ENCODE measurements around the gene HSPA12A. TPM values are rescaled to one million over a fixed set of nuclear protein-coding genes. Genes with fewer than 3 reads are reported as not detected.
"Not testable (repeated sequence)": the region's sequence is repeated elsewhere in the genome, so short reads cannot be mapped to it uniquely, and the experiment has no call there.

The HSPA12A gene
- total RNA-seq, 2 experiments from 2014 or later = 0.05 to 0.18 TPM

DNA sequence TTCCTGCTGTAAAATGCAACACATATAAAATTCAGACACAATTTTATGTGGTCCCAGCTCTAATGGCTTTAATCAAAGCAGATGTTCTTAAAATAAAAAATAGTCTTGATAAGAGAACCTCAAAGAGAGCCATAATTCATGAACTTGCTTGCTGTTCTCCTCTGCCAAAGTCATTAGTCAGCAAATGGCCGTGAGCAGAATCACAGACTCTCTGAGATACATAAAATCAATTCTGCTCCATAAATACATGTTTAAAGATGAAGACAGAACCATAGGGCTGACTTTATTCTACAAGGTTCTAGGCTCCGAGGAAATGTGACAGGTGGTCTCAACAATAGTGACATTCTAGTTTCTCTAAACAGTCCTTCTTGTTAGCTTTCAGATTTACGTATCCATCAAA, 29.8 kb downstream of the HSPA12A start:
- ChIA-PET POLR2A (no interaction called here), CTCF (no interaction called here)
- no peaks in the 10 kb centered on the region for H3K4me1 Mint-ChIP-seq
- H3K36me3 Mint-ChIP-seq (ENCODE audit: low read depth) = no peaks in the 10 kb centered on the region
- no peak overlapping the region for H3K4me3 Mint-ChIP-seq
- H3K27ac Mint-ChIP-seq = no peak overlapping the region
- no peaks in the 10 kb centered on the region for H3K9me3 Mint-ChIP-seq
- peaks cover 8% of the 10 kb centered on the region for H3K27me3 Mint-ChIP-seq
- DNase-seq = no peak

GRCh38 chr10:116711803-116712202, 30.6 kb downstream of the HSPA12A start:
- DNase-seq; H3K9me3 Mint-ChIP-seq; POLR2A ChIA-PET; H3K27me3 Mint-ChIP-seq; H3K4me1 Mint-ChIP-seq; H3K4me3 Mint-ChIP-seq; H3K27ac Mint-ChIP-seq; CTCF ChIA-PET; H3K36me3 Mint-ChIP-seq (ENCODE audit: low read depth): not testable (repeated sequence)

- no peaks in the 10 kb centered on the region for H3K4me1 Mint-ChIP-seq
Observed at GRCh38 chr10:116710076-116710475, 32.3 kb downstream of the HSPA12A start.

GRCh38 chr10:116708877-116709276, 33.5 kb downstream of the HSPA12A start:
- no peaks in the 10 kb centered on the region for H3K36me3 Mint-ChIP-seq (ENCODE audit: low read depth)
- no peaks in the 10 kb centered on the region for H3K9me3 Mint-ChIP-seq
- ChIA-PET POLR2A (no interaction called here), CTCF (no interaction called here)
- peaks cover 3% of the 10 kb centered on the region for H3K27me3 Mint-ChIP-seq
- H3K4me1 Mint-ChIP-seq = no peaks in the 10 kb centered on the region
- DNase-seq = no peak
- H3K4me3 Mint-ChIP-seq = no peak overlapping the region
- no peak overlapping the region for H3K27ac Mint-ChIP-seq

More at GRCh38 chr10:116710076-116710475, 32.3 kb downstream of the HSPA12A start:
- Mint-ChIP-seq H3K36me3 (ENCODE audit: low read depth) (no peaks in the 10 kb centered on the region), H3K4me3 (no peak overlapping the region), H3K27ac (no peak overlapping the region), H3K27me3 (peaks cover 8% of the 10 kb centered on the region), H3K9me3 (no peaks in the 10 kb centered on the region)
- ChIA-PET POLR2A (no interaction called here), CTCF (no interaction called here)
- DNase-seq = no peak

DNA sequence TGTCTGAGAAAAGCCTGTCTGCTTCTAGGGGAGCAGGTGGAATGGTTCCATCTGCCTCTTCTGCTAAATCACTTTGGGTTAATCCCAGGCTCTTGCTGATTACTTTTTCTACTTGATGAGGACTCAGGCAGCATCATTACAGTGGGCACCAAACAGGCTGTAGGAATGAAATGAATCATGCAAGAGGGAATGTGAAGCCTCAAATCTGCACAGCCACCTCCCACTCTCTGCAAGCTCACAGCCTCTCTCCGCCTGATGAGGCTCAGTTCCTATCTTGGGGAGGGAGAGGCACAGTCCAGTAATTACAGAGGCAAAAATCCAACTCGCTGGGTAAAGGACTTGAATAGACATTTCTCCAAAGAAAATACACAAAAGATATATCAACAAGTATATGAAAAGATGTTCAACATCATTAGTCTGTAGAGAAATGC, 34.0 kb downstream of the HSPA12A start:
- Mint-ChIP-seq H3K9me3 (no peaks in the 10 kb centered on the region), H3K27me3 (no peaks in the 10 kb centered on the region), H3K27ac (no peak overlapping the region), H3K36me3 (ENCODE audit: low read depth) (no peaks in the 10 kb centered on the region), H3K4me1 (no peaks in the 10 kb centered on the region), H3K4me3 (no peak overlapping the region)
- ChIA-PET POLR2A (no interaction called here), CTCF (no interaction called here)
- no peak for DNase-seq

- ChIA-PET CTCF (no interaction called here), POLR2A (no interaction called here)
- Mint-ChIP-seq H3K27me3 (no peaks in the 10 kb centered on the region), H3K4me3 (no peak overlapping the region), H3K27ac (no peak overlapping the region), H3K9me3 (no peaks in the 10 kb centered on the region), H3K36me3 (ENCODE audit: low read depth) (no peaks in the 10 kb centered on the region), H3K4me1 (no peaks in the 10 kb centered on the region)
- no peak for DNase-seq
Observed at GRCh38 chr10:116707981-116708380, 34.4 kb downstream of the HSPA12A start.

GRCh38 chr10:116706281-116706680, 36.1 kb downstream of the HSPA12A start:
- Mint-ChIP-seq H3K27me3 (no peaks in the 10 kb centered on the region), H3K27ac (no peak overlapping the region), H3K4me3 (no peak overlapping the region), H3K4me1 (no peaks in the 10 kb centered on the region), H3K9me3 (no peaks in the 10 kb centered on the region), H3K36me3 (ENCODE audit: low read depth) (no peaks in the 10 kb centered on the region)
- POLR2A ChIA-PET = no interaction called here
- CTCF ChIA-PET = no interaction called here
- no peak for DNase-seq

DNA sequence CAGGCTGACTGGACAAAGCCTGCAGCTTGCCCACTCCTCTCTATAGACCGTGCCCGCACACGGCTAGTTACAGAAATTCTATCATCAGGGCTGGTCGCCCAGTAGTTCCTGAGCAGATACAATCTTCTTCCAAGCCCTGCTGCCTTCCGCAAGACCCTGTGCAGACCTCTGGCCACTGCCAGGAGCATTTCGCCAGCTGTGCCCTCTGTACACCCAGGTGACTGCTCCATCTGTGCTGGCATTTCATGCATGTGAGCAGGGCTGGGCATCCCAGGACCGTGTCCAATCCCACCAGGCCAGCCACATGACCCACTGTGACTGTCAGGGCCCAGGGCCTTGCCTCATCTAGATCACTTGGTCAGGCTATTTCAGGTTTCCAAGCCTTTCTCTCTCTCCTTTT, 36.9 kb downstream of the HSPA12A start:
- Mint-ChIP-seq H3K4me1 (no peaks in the 10 kb centered on the region), H3K27me3 (no peaks in the 10 kb centered on the region), H3K4me3 (no peak overlapping the region), H3K9me3 (no peaks in the 10 kb centered on the region), H3K27ac (no peak overlapping the region), H3K36me3 (ENCODE audit: low read depth) (no peaks in the 10 kb centered on the region)
- ChIA-PET POLR2A (no interaction called here), CTCF (no interaction called here)
- DNase-seq = no peak

- Mint-ChIP-seq H3K4me3 (no peak overlapping the region), H3K27ac (no peak overlapping the region), H3K9me3 (no peaks in the 10 kb centered on the region), H3K4me1 (no peaks in the 10 kb centered on the region), H3K27me3 (no peaks in the 10 kb centered on the region), H3K36me3 (ENCODE audit: low read depth) (no peaks in the 10 kb centered on the region)
- ChIA-PET CTCF (no interaction called here), POLR2A (no interaction called here)
- no peak for DNase-seq
Observed at GRCh38 chr10:116704926-116705325, 37.4 kb downstream of the HSPA12A start.

DNA sequence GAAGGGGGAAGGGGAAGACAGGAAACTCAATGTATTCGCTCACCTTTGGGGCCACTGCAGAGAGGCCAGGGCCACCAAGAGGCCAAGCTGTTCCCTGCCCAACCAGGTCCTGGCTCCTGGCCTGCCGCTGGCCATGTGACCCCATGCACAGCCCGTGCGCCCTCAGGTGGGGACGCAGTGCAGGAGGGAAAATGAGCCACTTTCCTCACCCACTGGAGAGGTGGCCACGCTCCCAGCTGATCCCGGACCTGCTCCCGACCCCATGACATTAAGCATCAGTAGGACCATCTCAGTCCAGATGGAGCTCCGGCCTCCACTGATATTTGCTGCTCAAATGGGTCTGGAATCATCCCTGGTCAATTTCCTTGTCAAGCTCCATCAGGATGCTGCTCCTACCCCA, 40.2 kb downstream of the HSPA12A start:
- Mint-ChIP-seq H3K27ac (no peak overlapping the region), H3K4me1 (no peaks in the 10 kb centered on the region), H3K9me3 (no peaks in the 10 kb centered on the region), H3K27me3 (no peaks in the 10 kb centered on the region), H3K36me3 (ENCODE audit: low read depth) (no peaks in the 10 kb centered on the region), H3K4me3 (no peak overlapping the region)
- DNase-seq = no peak
- CTCF ChIA-PET = no interaction called here
- POLR2A ChIA-PET = no interaction called here

- Mint-ChIP-seq H3K4me1 (no peaks in the 10 kb centered on the region), H3K4me3 (no peak overlapping the region), H3K27me3 (no peaks in the 10 kb centered on the region), H3K9me3 (no peaks in the 10 kb centered on the region), H3K36me3 (ENCODE audit: low read depth) (no peaks in the 10 kb centered on the region), H3K27ac (no peak overlapping the region)
- no peak for DNase-seq
- POLR2A ChIA-PET = no interaction called here
- CTCF ChIA-PET = no interaction called here
Observed at GRCh38 chr10:116699471-116700150, 42.8 kb downstream of the HSPA12A start.

GRCh38 chr10:116699049-116699448, 43.3 kb downstream of the HSPA12A start:
- POLR2A ChIA-PET = no interaction called here
- no peaks in the 10 kb centered on the region for H3K27me3 Mint-ChIP-seq

GRCh38 chr10:116698364-116698763, 44.0 kb downstream of the HSPA12A start:
- Mint-ChIP-seq H3K9me3 (no peaks in the 10 kb centered on the region), H3K4me1 (no peaks in the 10 kb centered on the region), H3K36me3 (ENCODE audit: low read depth) (no peaks in the 10 kb centered on the region), H3K27ac (no peak overlapping the region), H3K27me3 (no peaks in the 10 kb centered on the region), H3K4me3 (no peak overlapping the region)
- ChIA-PET CTCF (no interaction called here), POLR2A (no interaction called here)
- no peak for DNase-seq

More at GRCh38 chr10:116699049-116699448, 43.3 kb downstream of the HSPA12A start:
- Mint-ChIP-seq H3K4me1 (no peaks in the 10 kb centered on the region), H3K36me3 (ENCODE audit: low read depth) (no peaks in the 10 kb centered on the region), H3K27ac (no peak overlapping the region), H3K4me3 (no peak overlapping the region), H3K9me3 (no peaks in the 10 kb centered on the region)
- no peak for DNase-seq
- CTCF ChIA-PET = no interaction called here

DNA sequence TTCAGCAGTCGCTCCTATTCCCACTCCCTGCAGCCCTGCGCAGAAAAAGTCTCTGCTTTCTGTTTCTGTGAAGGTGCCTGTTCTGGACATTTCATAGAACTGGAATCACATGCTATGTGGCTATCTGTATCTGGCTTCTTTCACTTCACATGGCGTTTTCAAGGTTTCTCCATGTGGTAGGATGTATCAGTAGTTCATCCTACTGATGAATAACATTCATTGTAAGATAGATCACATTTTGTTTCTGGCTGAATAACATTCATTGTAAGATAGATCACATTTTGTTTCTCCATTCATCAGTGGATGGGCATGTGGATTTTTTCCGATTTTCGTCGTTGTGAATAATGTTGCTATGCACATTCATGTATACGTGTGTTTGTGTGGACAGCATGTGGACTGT, 44.5 kb downstream of the HSPA12A start:
- no peak for DNase-seq
- no peaks in the 10 kb centered on the region for H3K27me3 Mint-ChIP-seq
- no peaks in the 10 kb centered on the region for H3K9me3 Mint-ChIP-seq

More for the DNA sequence above, 44.5 kb downstream of the HSPA12A start:
- Mint-ChIP-seq H3K4me3 (no peak overlapping the region), H3K27ac (no peak overlapping the region), H3K4me1 (no peaks in the 10 kb centered on the region), H3K36me3 (ENCODE audit: low read depth) (no peaks in the 10 kb centered on the region)
- ChIA-PET POLR2A (no interaction called here), CTCF (interaction anchor here (0.6 kb wide), 1 partner anchor 43 kb away, joined by 5 read pairs; no protein-coding TSS in a partner anchor)

Data from activated CD4-positive, alpha-beta memory T cell treated with anti-CD3 and anti-CD28 coated beads, Interleukin-2, amount 10 ng/mL, durations not matched to agents 7 days and 5 days (primary cell).